Measurements from ENCODE around the gene ZDHHC19.
"Not testable (repeated sequence)": the region's sequence is repeated elsewhere in the genome, so short reads cannot be mapped to it uniquely, and the experiment has no call there.

Gene ZDHHC19

GRCh38 chr3:196225086-196225485 is 13.9 kb upstream of the ZDHHC19 start:
- DNase-seq (ENCODE audit: low spot score) = no peak

- DNase-seq (ENCODE audit: low spot score) = no peak
These were observed 11.8 kb upstream of the ZDHHC19 start for GRCh38 chr3:196222876-196223595.

GRCh38 chr3:196220991-196221390 is 9.8 kb upstream of the ZDHHC19 start:
- no peak for DNase-seq (ENCODE audit: low spot score)

- DNase-seq (ENCODE audit: low spot score) = peak; percentile 50
These were observed 9.4 kb upstream of the ZDHHC19 start for GRCh38 chr3:196220587-196220986.

GRCh38 chr3:196219970-196220311 is 8.7 kb upstream of the ZDHHC19 start:
- DNase-seq (ENCODE audit: low spot score) = no peak

- DNase-seq (ENCODE audit: low spot score) = peak; percentile 68
These were observed 8.2 kb upstream of the ZDHHC19 start for GRCh38 chr3:196219194-196219969.

GRCh38 chr3:196218155-196218712 is 7.0 kb upstream of the ZDHHC19 start:
- DNase-seq (ENCODE audit: low spot score) = no peak

- no peak for DNase-seq (ENCODE audit: low spot score)
These were observed 6.3 kb upstream of the ZDHHC19 start for GRCh38 chr3:196217307-196218154.

- no peak for DNase-seq (ENCODE audit: low spot score)
These were observed 5.5 kb upstream of the ZDHHC19 start for GRCh38 chr3:196216681-196217211.

- DNase-seq (ENCODE audit: low spot score) = no peak
These were observed 4.9 kb upstream of the ZDHHC19 start, which contains the start of gene SLC51A for GRCh38 chr3:196216089-196216564. Gene SLC51A (plus strand): TSS chr3:196216534. CDS start chr3:196216713, 179 bp downstream.

GRCh38 chr3:196215493-196216020 is 4.4 kb upstream of the ZDHHC19 start:
- no peak for DNase-seq (ENCODE audit: low spot score)

- no peak for DNase-seq (ENCODE audit: low spot score)
These were observed 3.7 kb upstream of the ZDHHC19 start for GRCh38 chr3:196214783-196215441.

GRCh38 chr3:196209944-196210672 is 1.1 kb downstream of the ZDHHC19 start:
- DNase-seq (ENCODE audit: low spot score) = not testable (repeated sequence)

- DNase-seq (ENCODE audit: low spot score) = no peak
These were observed 2.1 kb downstream of the ZDHHC19 start for GRCh38 chr3:196208942-196209695.

- DNase-seq (ENCODE audit: low spot score) = no peak
These were observed 3.2 kb downstream of the ZDHHC19 start for GRCh38 chr3:196207833-196208607.

GRCh38 chr3:196207159-196207832 is 3.9 kb downstream of the ZDHHC19 start:
- no peak for DNase-seq (ENCODE audit: low spot score)

- DNase-seq (ENCODE audit: low spot score) = not testable (repeated sequence)
These were observed 5.6 kb downstream of the ZDHHC19 start for GRCh38 chr3:196205442-196206205.
